ENCODE data around the gene CHMP2B.

CHMP2B gene

GRCh38 chr3:87227104-87227834, at the start of gene CHMP2B:
TSS of gene CHMP2B (plus strand) at chr3:87227309. CDS start at chr3:87227523, 214 bp downstream.
- DNase-seq: peak; percentile 92

- DNase-seq: no peak
Observed at GRCh38 chr3:87179642-87180041, 47.5 kb upstream of the CHMP2B start.

GRCh38 chr3:87181551-87181950, 45.6 kb upstream of the CHMP2B start:
- DNase-seq: no peak

- DNase-seq: no peak
Observed at GRCh38 chr3:87182023-87182422, 45.1 kb upstream of the CHMP2B start.

GRCh38 chr3:87186608-87187159, 40.4 kb upstream of the CHMP2B start:
- DNase-seq: no peak

GRCh38 chr3:87191175-87191574, 35.9 kb upstream of the CHMP2B start:
- no peak for DNase-seq

GRCh38 chr3:87191641-87192040, 35.5 kb upstream of the CHMP2B start:
- DNase-seq: no peak

GRCh38 chr3:87196879-87197278, 30.2 kb upstream of the CHMP2B start:
- DNase-seq: no peak

- no peak for DNase-seq
Observed at GRCh38 chr3:87197531-87197930, 29.6 kb upstream of the CHMP2B start.

- DNase-seq: no peak
Observed at GRCh38 chr3:87198774-87199173, 28.3 kb upstream of the CHMP2B start.

- no peak for DNase-seq
Observed at GRCh38 chr3:87199628-87200027, 27.5 kb upstream of the CHMP2B start.

GRCh38 chr3:87200060-87200647, 27.0 kb upstream of the CHMP2B start:
- DNase-seq: no peak

GRCh38 chr3:87201727-87202126, 25.4 kb upstream of the CHMP2B start:
- DNase-seq: no peak

GRCh38 chr3:87203809-87204208, 23.3 kb upstream of the CHMP2B start:
- no peak for DNase-seq

- no peak for DNase-seq
Observed at GRCh38 chr3:87206070-87206469, 21.0 kb upstream of the CHMP2B start.

- DNase-seq: no peak
Observed at GRCh38 chr3:87206635-87207034, 20.5 kb upstream of the CHMP2B start.

- no peak for DNase-seq
Observed at GRCh38 chr3:87207460-87207859, 19.6 kb upstream of the CHMP2B start.

GRCh38 chr3:87209111-87209510, 18.0 kb upstream of the CHMP2B start:
- DNase-seq: no peak

- DNase-seq: no peak
Observed at GRCh38 chr3:87218560-87218959, 8.5 kb upstream of the CHMP2B start.

- DNase-seq: no peak
Observed at GRCh38 chr3:87219611-87220010, 7.5 kb upstream of the CHMP2B start.

- no peak for DNase-seq
Observed at GRCh38 chr3:87225659-87226058, 1.4 kb upstream of the CHMP2B start.

- DNase-seq: no peak
Observed at GRCh38 chr3:87227835-87228144, 681 bp downstream of the CHMP2B start.

- DNase-seq: no peak
Observed at GRCh38 chr3:87228316-87228715, 1.2 kb downstream of the CHMP2B start.

- DNase-seq: no peak
Observed at GRCh38 chr3:87229113-87229512, 2.0 kb downstream of the CHMP2B start.

GRCh38 chr3:87233805-87234204, 6.7 kb downstream of the CHMP2B start:
- no peak for DNase-seq
